OCI-LY1 (cell line): ENCODE data around the gene TIMP2.

Source experiments
- CTCF ChIP-seq: fragments of 200-600 bp; sonication (generic), shearing (Covaris generic); IDR thresholded peaks from 2 replicates; pipeline ENCODE4 v1.5.1; 2017; ENCODE audit warnings: mild to moderate bottlenecking, antibody characterized with exemption, low read length, moderate library complexity, mixed read lengths
- EZH2 ChIP-seq: fragments of 200-600 bp; sonication (generic), shearing (Covaris generic); IDR thresholded peaks from 2 replicates; pipeline ENCODE4 v1.8.0; 2017; ENCODE audit warnings: borderline replicate concordance, mixed run types, mild to moderate bottlenecking, antibody characterized with exemption, low read length, moderate library complexity, mixed read lengths

- no peak for TF ChIP-seq CTCF
- TF ChIP-seq EZH2 = no peak
These were observed 42.1 kb downstream of the TIMP2 start for GRCh38 chr17:78883089-78883532.
